OCI-LY7 (cell line): ENCODE measurements around the gene TRMT10A.

ENCODE experiments used
- CTCF ChIP-seq: fragments of 200-600 bp; sonication (generic); conservative IDR thresholded peaks from 2 replicates; pipeline ENCODE4 v1.5.1; 2014; ENCODE audit warnings: mild to moderate bottlenecking, antibody characterized with exemption, low read length, moderate library complexity, mixed read lengths
- EZH2phosphoT487 ChIP-seq: fragments of 200-600 bp; sonication (generic); IDR thresholded peaks from 2 replicates; pipeline ENCODE4 v1.6.1; 2018; ENCODE audit warnings: low read depth, borderline replicate concordance, mild to moderate bottlenecking, mixed run types, antibody characterized with exemption, low read length, moderate library complexity, mixed read lengths

DNA sequence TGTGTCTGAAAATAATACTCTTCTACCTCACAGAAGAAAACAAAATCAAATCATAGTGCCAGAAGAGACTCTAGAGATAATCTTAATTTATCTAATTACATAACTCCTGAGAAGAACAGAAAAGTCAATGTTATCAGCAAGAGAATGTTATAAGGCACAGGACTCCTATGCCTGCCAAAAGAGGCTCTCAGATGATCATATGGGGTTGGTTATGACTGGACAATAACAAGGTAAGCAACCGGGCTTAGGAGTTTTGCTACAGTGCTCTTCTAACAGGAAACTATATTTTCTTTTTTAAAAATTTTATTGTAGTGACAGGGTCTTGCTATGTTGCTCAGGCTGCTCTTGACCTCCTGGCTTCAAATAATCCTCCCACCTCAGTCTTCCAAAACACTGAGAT lies 56.5 kb downstream of the TRMT10A start:
- TF ChIP-seq CTCF (no peak), EZH2phosphoT487 (no peak)
